Left renal cortex interstitium (tissue), 4 donors: Measurements from ENCODE around the gene HOOK1. TPM values are rescaled to one million over a fixed set of nuclear protein-coding genes. Genes with fewer than 3 reads are reported as not detected.

Source experiments
- DNase-seq, 4 donors: peaks; one replicate each; pipeline ENCODE4 v3.0.0-alpha.2; 2013; ENCODE audit warnings: low read depth in 4 of 4, low spot score in 2 of 4, missing footprints in 1 of 4
- polyA plus RNA-seq, 4 donors: library from polyadenylated mRNA; unstranded; fragments of 120-200 nt; gene quantifications; one replicate each; pipeline ENCODE4 v1.2.1, GENCODE V29; 2013; ENCODE audit not compliant: insufficient read length in 4 of 4

The HOOK1 gene
- 10 to 100 TPM; 57.9 to 82.2 (median 71.4) TPM for polyA plus RNA-seq

GRCh38 chr1:59814901-59815825 is at the start of gene HOOK1:
HOOK1 (plus strand) TSS chr1:59814949; CDS start chr1:59815118, 169 bp downstream.
- no peak for DNase-seq

GRCh38 chr1:59765011-59765730 is 49.6 kb upstream of the HOOK1 start:
- no peak for DNase-seq

GRCh38 chr1:59766227-59766855 is 48.4 kb upstream of the HOOK1 start:
- DNase-seq, result no peak

- DNase-seq, result no peak
Measured at GRCh38 chr1:59767119-59767518, 47.6 kb upstream of the HOOK1 start.

GRCh38 chr1:59768792-59769735 is 45.7 kb upstream of the HOOK1 start:
- DNase-seq, result no peak

- DNase-seq, result no peak
Measured at GRCh38 chr1:59769736-59770095, 45.0 kb upstream of the HOOK1 start.

- DNase-seq, result no peak
Measured at GRCh38 chr1:59771361-59771760, 43.4 kb upstream of the HOOK1 start.

- DNase-seq, result no peak
Measured at GRCh38 chr1:59775480-59775879, 39.3 kb upstream of the HOOK1 start.

- DNase-seq, result no peak
Measured at GRCh38 chr1:59776960-59777852, 37.5 kb upstream of the HOOK1 start.

GRCh38 chr1:59779949-59780348 is 34.8 kb upstream of the HOOK1 start:
- no peak for DNase-seq

- no peak for DNase-seq
Measured at GRCh38 chr1:59788825-59789224, 25.9 kb upstream of the HOOK1 start.

GRCh38 chr1:59798600-59798999 is 16.1 kb upstream of the HOOK1 start:
- no peak for DNase-seq

GRCh38 chr1:59803458-59804038 is 11.2 kb upstream of the HOOK1 start:
- DNase-seq, result no peak

- DNase-seq, result no peak
Measured at GRCh38 chr1:59804301-59804700, 10.4 kb upstream of the HOOK1 start.

GRCh38 chr1:59805554-59805953 is 9.2 kb upstream of the HOOK1 start:
- DNase-seq, result no peak

GRCh38 chr1:59814180-59814900 is 409 bp upstream of the HOOK1 start:
- peak; percentile 69 to 86 (median 76) for DNase-seq

- no peak for DNase-seq
Measured at GRCh38 chr1:59815892-59816291, 1.1 kb downstream of the HOOK1 start.

GRCh38 chr1:59816318-59816878 is 1.6 kb downstream of the HOOK1 start:
- no peak for DNase-seq
